ENCODE results near the gene VSTM4. TPM values are rescaled to one million over a fixed set of nuclear protein-coding genes. Genes with fewer than 3 reads are reported as not detected.

VSTM4 gene
- total RNA-seq, 1 experiment from 2014 or later, result 0.07 TPM

DNA sequence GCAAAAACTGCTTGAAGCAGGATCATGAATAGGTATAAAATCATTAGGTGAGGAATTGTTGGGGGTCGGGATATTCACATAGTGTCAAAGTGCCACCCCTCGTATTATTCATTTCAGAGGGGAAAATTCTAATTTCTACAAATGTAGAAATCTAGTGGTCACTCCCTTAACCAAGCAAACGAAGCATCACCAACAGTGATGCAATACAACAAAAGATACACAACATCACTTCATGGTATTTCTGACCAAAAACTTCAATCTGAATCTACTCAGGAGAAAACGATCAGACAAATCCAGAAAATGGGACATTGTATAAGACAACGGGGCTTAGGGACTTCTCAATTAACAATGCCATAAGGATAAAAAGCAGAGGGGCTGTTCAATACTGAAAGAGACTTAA lies 44.8 kb upstream of the VSTM4 start:
- Histone ChIP-seq H3K9ac (ENCODE audit: low read length) (no peak overlapping the region), H3K4me2 (ENCODE audit: low read length) (no peak overlapping the region), H3K9me2 (ENCODE audit: insufficient read depth) (no peaks in the 10 kb centered on the region), H3K4me3 (replicated peaks in 1 of 2; ENCODE audit: low read depth in 1 of 2, low read length in 2 of 2) (no peak overlapping the region), H2AFZ (ENCODE audit: low read depth, low read length, poor library complexity, severe bottlenecking) (no peak overlapping the region), H3K79me2 (ENCODE audit: insufficient read depth, low read length) (no peaks in the 10 kb centered on the region), H3K4me1 (ENCODE audit: control insufficient read depth in 1 of 2, insufficient read depth in 2 of 2, low read length in 2 of 2) (peaks cover 2 to 4% of the 10 kb centered on the region in 2 experiments; a peak in 1 of 4 replicates), H3K9me3 (ENCODE audit: control insufficient read depth in 1 of 2, insufficient read depth in 1 of 2, low read depth in 1 of 2, low read length in 2 of 2) (no peaks in the 10 kb centered on the region), H3K27me3 (ENCODE audit: insufficient read depth, low read length) (peaks cover 63% of the 10 kb centered on the region), H4K20me1 (ENCODE audit: insufficient read depth) (no peaks in the 10 kb centered on the region; the same call in 1 of the 2 replicates), H3K36me3 (ENCODE audit: control insufficient read depth in 1 of 2, insufficient read depth in 2 of 2, low read length in 2 of 2) (no peaks in the 10 kb centered on the region), H3K27ac (ENCODE audit: low read depth, low read length) (no peak overlapping the region)
- TF ChIP-seq TCF7L2 (IDR thresholded peaks at IDR 0.05; ENCODE audit: borderline replicate concordance, extremely low read depth, insufficient read depth, insufficient read length) (no peak), POLR2A (IDR thresholded peaks at IDR 0.05; ENCODE audit: borderline replicate concordance, extremely low read depth, insufficient read depth, insufficient read length) (no peak), CEBPB (IDR thresholded peaks at IDR 0.05; ENCODE audit: low read depth) (no peak), ELF1 (IDR thresholded peaks at IDR 0.05; ENCODE audit: borderline replicate concordance, low read depth) (no peak), CBX3 (IDR thresholded peaks at IDR 0.05; ENCODE audit: low read depth) (no peak), EZH2phosphoT487 (IDR thresholded peaks at IDR 0.05; ENCODE audit: borderline replicate concordance) (no peak), SRF (IDR thresholded peaks at IDR 0.05; ENCODE audit: low read depth) (no peak), RAD21 (IDR thresholded peaks at IDR 0.05; ENCODE audit: low read depth) (no peak), FOSL1 (IDR thresholded peaks at IDR 0.05; ENCODE audit: low read depth) (no peak), SIN3A (IDR thresholded peaks at IDR 0.05; ENCODE audit: low read depth) (no peak), ZNF274 (IDR thresholded peaks at IDR 0.05; ENCODE audit: low read depth, low read length) (no peak)
- TF ChIP-seq, protein P1, sequence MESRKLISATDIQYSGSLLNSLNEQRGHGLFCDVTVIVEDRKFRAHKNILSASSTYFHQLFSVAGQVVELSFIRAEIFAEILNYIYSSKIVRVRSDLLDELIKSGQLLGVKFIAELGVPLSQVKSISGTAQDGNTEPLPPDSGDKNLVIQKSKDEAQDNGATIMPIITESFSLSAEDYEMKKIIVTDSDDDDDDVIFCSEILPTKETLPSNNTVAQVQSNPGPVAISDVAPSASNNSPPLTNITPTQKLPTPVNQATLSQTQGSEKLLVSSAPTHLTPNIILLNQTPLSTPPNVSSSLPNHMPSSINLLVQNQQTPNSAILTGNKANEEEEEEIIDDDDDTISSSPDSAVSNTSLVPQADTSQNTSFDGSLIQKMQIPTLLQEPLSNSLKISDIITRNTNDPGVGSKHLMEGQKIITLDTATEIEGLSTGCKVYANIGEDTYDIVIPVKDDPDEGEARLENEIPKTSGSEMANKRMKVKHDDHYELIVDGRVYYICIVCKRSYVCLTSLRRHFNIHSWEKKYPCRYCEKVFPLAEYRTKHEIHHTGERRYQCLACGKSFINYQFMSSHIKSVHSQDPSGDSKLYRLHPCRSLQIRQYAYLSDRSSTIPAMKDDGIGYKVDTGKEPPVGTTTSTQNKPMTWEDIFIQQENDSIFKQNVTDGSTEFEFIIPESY (IDR thresholded peaks at IDR 0.05; ENCODE audit: extremely low read depth, insufficient replicate concordance, low read length), result no peak
- TF ChIP-seq, protein P2, sequence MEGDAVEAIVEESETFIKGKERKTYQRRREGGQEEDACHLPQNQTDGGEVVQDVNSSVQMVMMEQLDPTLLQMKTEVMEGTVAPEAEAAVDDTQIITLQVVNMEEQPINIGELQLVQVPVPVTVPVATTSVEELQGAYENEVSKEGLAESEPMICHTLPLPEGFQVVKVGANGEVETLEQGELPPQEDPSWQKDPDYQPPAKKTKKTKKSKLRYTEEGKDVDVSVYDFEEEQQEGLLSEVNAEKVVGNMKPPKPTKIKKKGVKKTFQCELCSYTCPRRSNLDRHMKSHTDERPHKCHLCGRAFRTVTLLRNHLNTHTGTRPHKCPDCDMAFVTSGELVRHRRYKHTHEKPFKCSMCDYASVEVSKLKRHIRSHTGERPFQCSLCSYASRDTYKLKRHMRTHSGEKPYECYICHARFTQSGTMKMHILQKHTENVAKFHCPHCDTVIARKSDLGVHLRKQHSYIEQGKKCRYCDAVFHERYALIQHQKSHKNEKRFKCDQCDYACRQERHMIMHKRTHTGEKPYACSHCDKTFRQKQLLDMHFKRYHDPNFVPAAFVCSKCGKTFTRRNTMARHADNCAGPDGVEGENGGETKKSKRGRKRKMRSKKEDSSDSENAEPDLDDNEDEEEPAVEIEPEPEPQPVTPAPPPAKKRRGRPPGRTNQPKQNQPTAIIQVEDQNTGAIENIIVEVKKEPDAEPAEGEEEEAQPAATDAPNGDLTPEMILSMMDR (IDR thresholded peaks at IDR 0.05 in 2 of 3, conservative IDR thresholded peaks at IDR 0.05 in 1 of 3; ENCODE audit: borderline replicate concordance in 1 of 3, insufficient read depth in 1 of 3, low read depth in 2 of 3, low read length in 2 of 3), result no peak
- ChIA-PET RAD21 (ENCODE audit: low non-redundant PET in 1 of 2, low total read pairs in 2 of 2, uncharacterized antibody in 2 of 2, unreplicated experiment in 2 of 2) (no interaction called here), CTCF (no interaction called here), POLR2A (no interaction called here)
- DNase-seq (ENCODE audit: low read depth, low spot score), result no peak
- intact Hi-C loops (cut with micrococcal nuclease), result loop anchor here (5.0 kb wide), 1 partner anchor 498 kb away; no protein-coding TSS in a partner anchor
- BruUV-seq (replicated peaks), result no TSS peak
- ATAC-seq, result no peak
